Caco-2 (cell line): Measurements from ENCODE around the gene ANTXR2. TPM values are rescaled to one million over a fixed set of nuclear protein-coding genes. Genes with fewer than 3 reads are reported as not detected.

Experiments used
- BruUV-seq: library from RNA; stranded (reverse); fragments of 400-500 nt; replicated peaks from 2 replicates; lab custom pipeline; 2021; lab: Mats Ljungman, UMichigan
- CTCF ChIA-PET: fragments of 300-600 bp; sonication (Branson Sonifier 250); formaldehyde crosslinking; loops from one replicate; lab custom pipeline; 2022; ENCODE audit warnings: antibody characterized with exemption; lab: Charles Lee
- POLR2A ChIA-PET: fragments of 300-600 bp; sonication (Branson Sonifier 250); formaldehyde crosslinking; loops from one replicate; lab custom pipeline; 2022; ENCODE audit warnings: antibody characterized with exemption; lab: Charles Lee
- DNase-seq, 2 experiments: peaks; one replicate each; pipeline versions ENCODE4 v3.0.0 to v3.0.0-alpha.2; 2020 to 2022
- H3K27me3 ChIP-seq: replicated peaks from 2 replicates; pipeline ENCODE4 v1.6.0; 2011; ENCODE audit warnings: low read length; ENCODE audit not compliant: control insufficient read depth, insufficient read depth
- H3K36me3 ChIP-seq: 2 replicates; pipeline ENCODE4 v1.5.1; 2011; ENCODE audit warnings: low read length; ENCODE audit not compliant: control insufficient read depth, insufficient read depth
- H3K4me1 ChIP-seq: fragments of 250-450 bp; sonication (Bioruptor Pico); 2 replicates; pipeline ENCODE4 v1.5.1; 2020; ENCODE audit warnings: mild to moderate bottlenecking
- H3K4me3 ChIP-seq: 2 replicates; pipeline ENCODE4 v1.5.1; 2011; ENCODE audit warnings: low read depth, mild to moderate bottlenecking, control low read depth, low read length
- H3K9me3 ChIP-seq: fragments of 250-450 bp; sonication (Bioruptor Pico); 2 replicates; pipeline ENCODE4 v1.5.1; 2020; ENCODE audit warnings: mild to moderate bottlenecking, moderate library complexity
- H3K27ac Mint-ChIP-seq: one replicate; pipeline ENCODE4 v1.8.0; 2022; ENCODE audit warnings: mixed read lengths; ENCODE audit not compliant: unreplicated experiment
- H3K27me3 Mint-ChIP-seq: one replicate; pipeline ENCODE4 v1.8.0; 2022; ENCODE audit warnings: mixed read lengths; ENCODE audit not compliant: insufficient read depth, unreplicated experiment
- H3K36me3 Mint-ChIP-seq: one replicate; pipeline ENCODE4 v1.8.0; 2022; ENCODE audit warnings: mild to moderate bottlenecking, mixed read lengths; ENCODE audit not compliant: insufficient read depth, unreplicated experiment
- H3K4me1 Mint-ChIP-seq: one replicate; pipeline ENCODE4 v1.8.0; 2022; ENCODE audit warnings: low read depth, mixed read lengths; ENCODE audit not compliant: unreplicated experiment
- H3K4me3 Mint-ChIP-seq: one replicate; pipeline ENCODE4 v1.8.0; 2022; ENCODE audit warnings: mild to moderate bottlenecking, moderate library complexity, mixed read lengths; ENCODE audit not compliant: unreplicated experiment
- H3K9me3 Mint-ChIP-seq: one replicate; pipeline ENCODE4 v1.8.0; 2022; ENCODE audit warnings: mixed read lengths; ENCODE audit not compliant: unreplicated experiment
- intact Hi-C: fragments of 100-400 bp; cut with micrococcal nuclease; formaldehyde crosslinking; loops from one replicate; pipeline ENCODE4 v1.10.0; 2022; ENCODE audit not compliant: unreplicated experiment
- total RNA-seq: library from RNA; stranded (reverse); gene quantifications from 2 replicates; pipeline ENCODE4 v1.2.3, GENCODE V29; 2022
- TF ChIP-seq, protein P1 (sequence below), 2 experiments: fragments of 200-600 bp in 1 of 2; IDR thresholded peaks; 1 replicate in 1 of 2; 2 replicates in 1 of 2; pipeline versions ENCODE4 v1.5.1 to v1.8.0; 2011 to 2022; ENCODE audit warnings: antibody characterized with exemption in 1 of 2, control low read depth in 1 of 2, inconsistent platforms in 1 of 2, low read depth in 1 of 2, low read length in 1 of 2, mild to moderate bottlenecking in 1 of 2, moderate library complexity in 1 of 2; ENCODE audit not compliant: insufficient read depth in 1 of 2, severe bottlenecking in 1 of 2, unreplicated experiment in 1 of 2

The ANTXR2 gene
- total RNA-seq, 1 experiment from 2014 or later: 1.4 TPM

DNA sequence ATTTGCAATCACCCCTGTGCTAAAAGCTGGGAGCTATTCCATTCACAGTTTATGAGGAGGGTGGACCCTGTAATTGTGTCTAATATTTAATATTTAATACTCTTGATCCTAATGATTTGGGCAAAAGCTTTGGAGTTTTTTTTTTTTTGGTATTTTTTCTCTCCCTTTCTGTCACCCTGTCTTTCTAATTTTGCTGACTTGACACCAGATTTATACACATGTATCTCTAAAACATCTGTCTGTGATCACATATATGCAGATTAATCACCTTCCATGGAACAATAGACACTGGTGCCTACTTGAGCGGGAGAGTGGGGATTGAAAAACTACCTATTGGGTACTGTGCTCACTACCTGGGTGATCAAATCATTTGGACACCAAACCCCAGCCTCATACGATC is 18.7 kb upstream of the ANTXR2 start:
- Mint-ChIP-seq H3K9me3 (no peaks in the 10 kb centered on the region), H3K36me3 (no peaks in the 10 kb centered on the region), H3K27ac (no peak overlapping the region), H3K4me3 (no peak overlapping the region), H3K27me3 (peaks cover 6% of the 10 kb centered on the region), H3K4me1 (no peaks in the 10 kb centered on the region)
- intact Hi-C loops: no loop called here
- no peak for DNase-seq
- TF ChIP-seq, protein P1, sequence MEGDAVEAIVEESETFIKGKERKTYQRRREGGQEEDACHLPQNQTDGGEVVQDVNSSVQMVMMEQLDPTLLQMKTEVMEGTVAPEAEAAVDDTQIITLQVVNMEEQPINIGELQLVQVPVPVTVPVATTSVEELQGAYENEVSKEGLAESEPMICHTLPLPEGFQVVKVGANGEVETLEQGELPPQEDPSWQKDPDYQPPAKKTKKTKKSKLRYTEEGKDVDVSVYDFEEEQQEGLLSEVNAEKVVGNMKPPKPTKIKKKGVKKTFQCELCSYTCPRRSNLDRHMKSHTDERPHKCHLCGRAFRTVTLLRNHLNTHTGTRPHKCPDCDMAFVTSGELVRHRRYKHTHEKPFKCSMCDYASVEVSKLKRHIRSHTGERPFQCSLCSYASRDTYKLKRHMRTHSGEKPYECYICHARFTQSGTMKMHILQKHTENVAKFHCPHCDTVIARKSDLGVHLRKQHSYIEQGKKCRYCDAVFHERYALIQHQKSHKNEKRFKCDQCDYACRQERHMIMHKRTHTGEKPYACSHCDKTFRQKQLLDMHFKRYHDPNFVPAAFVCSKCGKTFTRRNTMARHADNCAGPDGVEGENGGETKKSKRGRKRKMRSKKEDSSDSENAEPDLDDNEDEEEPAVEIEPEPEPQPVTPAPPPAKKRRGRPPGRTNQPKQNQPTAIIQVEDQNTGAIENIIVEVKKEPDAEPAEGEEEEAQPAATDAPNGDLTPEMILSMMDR (IDR thresholded peaks at IDR 0.05; ENCODE audit: insufficient read depth in 1 of 2, low read depth in 1 of 2, low read length in 1 of 2, severe bottlenecking in 1 of 2, unreplicated experiment in 1 of 2): no peak
- POLR2A ChIA-PET: no interaction called here
- CTCF ChIA-PET: no interaction called here
- H3K4me3 ChIP-seq: no peak overlapping the region
- no peaks in the 10 kb centered on the region for H3K27me3 ChIP-seq
- H3K9me3 ChIP-seq: no peaks in the 10 kb centered on the region
- no TSS peak for BruUV-seq
- H3K4me1 ChIP-seq: no peaks in the 10 kb centered on the region
- H3K36me3 ChIP-seq: no peaks in the 10 kb centered on the region

DNA sequence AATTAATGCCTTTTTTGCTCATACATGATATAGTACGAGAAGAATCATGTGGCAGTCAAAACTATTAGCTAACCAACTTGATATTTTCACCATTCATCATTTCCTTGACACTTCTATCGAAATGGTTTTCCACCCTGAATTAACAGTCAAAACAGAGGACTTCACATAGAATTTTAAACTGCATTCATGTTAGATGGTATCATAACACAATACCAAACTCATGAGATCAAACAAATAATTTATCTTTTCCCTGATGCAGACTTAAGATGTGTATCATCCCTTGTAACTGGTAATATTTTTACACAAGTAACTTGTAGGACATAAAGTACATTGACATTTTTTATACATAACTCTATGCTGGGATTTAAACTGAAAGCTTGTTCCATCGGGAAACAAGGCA is 18.2 kb upstream of the ANTXR2 start:
- TF ChIP-seq, protein P1 (IDR thresholded peaks at IDR 0.05; ENCODE audit: insufficient read depth in 1 of 2, low read depth in 1 of 2, low read length in 1 of 2, severe bottlenecking in 1 of 2, unreplicated experiment in 1 of 2): no peak
- CTCF ChIA-PET: no interaction called here
- no TSS peak for BruUV-seq
- peaks cover 6% of the 10 kb centered on the region for H3K27me3 Mint-ChIP-seq
- Histone ChIP-seq H3K4me1 (no peaks in the 10 kb centered on the region), H3K4me3 (no peak overlapping the region), H3K36me3 (no peaks in the 10 kb centered on the region), H3K9me3 (no peaks in the 10 kb centered on the region), H3K27me3 (no peaks in the 10 kb centered on the region)
- intact Hi-C loops: no loop called here
- no peaks in the 10 kb centered on the region for H3K4me1 Mint-ChIP-seq
- POLR2A ChIA-PET: no interaction called here
- no peaks in the 10 kb centered on the region for H3K36me3 Mint-ChIP-seq
- no peak for DNase-seq
- H3K27ac Mint-ChIP-seq: no peak overlapping the region
- no peak overlapping the region for H3K4me3 Mint-ChIP-seq
- no peaks in the 10 kb centered on the region for H3K9me3 Mint-ChIP-seq

DNA sequence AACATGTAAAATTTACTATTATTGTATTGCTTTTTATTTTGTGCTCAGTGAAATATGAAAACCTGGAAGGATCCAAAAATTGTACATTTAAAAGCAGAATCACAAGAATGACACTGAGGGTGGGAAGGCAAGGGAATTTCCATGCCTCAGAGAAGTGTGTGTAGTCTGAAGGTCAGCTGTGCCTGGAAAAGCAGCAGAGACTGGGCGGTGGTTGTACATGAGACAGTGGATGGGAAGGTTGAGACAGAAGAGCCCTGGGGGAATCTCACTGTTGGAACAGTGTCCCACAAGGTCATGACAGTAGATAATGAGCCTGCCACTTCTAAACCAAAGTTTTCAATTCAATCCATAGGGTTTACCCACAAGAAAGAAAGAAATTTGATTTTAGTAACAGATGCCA is 17.1 kb upstream of the ANTXR2 start:
- POLR2A ChIA-PET: no interaction called here
- peaks cover 6% of the 10 kb centered on the region for H3K27me3 Mint-ChIP-seq
- no peaks in the 10 kb centered on the region for H3K36me3 ChIP-seq
- H3K27me3 ChIP-seq: no peaks in the 10 kb centered on the region
- no peak overlapping the region for H3K27ac Mint-ChIP-seq
- DNase-seq: no peak
- no TSS peak for BruUV-seq
- CTCF ChIA-PET: no interaction called here
- H3K4me3 Mint-ChIP-seq: no peak overlapping the region
- H3K4me3 ChIP-seq: no peak overlapping the region
- no peaks in the 10 kb centered on the region for H3K4me1 ChIP-seq
- H3K36me3 Mint-ChIP-seq: no peaks in the 10 kb centered on the region
- H3K4me1 Mint-ChIP-seq: no peaks in the 10 kb centered on the region
- H3K9me3 Mint-ChIP-seq: no peaks in the 10 kb centered on the region
- H3K9me3 ChIP-seq: no peaks in the 10 kb centered on the region
- TF ChIP-seq, protein P1 (IDR thresholded peaks at IDR 0.05; ENCODE audit: insufficient read depth in 1 of 2, low read depth in 1 of 2, low read length in 1 of 2, severe bottlenecking in 1 of 2, unreplicated experiment in 1 of 2): no peak
- intact Hi-C loops: no loop called here
